Astrocyte (in vitro differentiated cells and primary cell): ENCODE data around the gene ATP6V1B1.

Experiments used
- EZH2 ChIP-seq: IDR thresholded peaks from 2 replicates; pipeline ENCODE4 v1.6.1; 2012; ENCODE audit warnings: mild to moderate bottlenecking, low read length, inconsistent platforms; ENCODE audit not compliant: insufficient read depth
- TF ChIP-seq, protein P1 (sequence below): IDR thresholded peaks from 2 replicates; pipeline ENCODE4 v1.5.1; 2011; ENCODE audit warnings: low read depth, mild to moderate bottlenecking, inconsistent platforms, low read length, moderate library complexity; ENCODE audit not compliant: insufficient read depth

DNA sequence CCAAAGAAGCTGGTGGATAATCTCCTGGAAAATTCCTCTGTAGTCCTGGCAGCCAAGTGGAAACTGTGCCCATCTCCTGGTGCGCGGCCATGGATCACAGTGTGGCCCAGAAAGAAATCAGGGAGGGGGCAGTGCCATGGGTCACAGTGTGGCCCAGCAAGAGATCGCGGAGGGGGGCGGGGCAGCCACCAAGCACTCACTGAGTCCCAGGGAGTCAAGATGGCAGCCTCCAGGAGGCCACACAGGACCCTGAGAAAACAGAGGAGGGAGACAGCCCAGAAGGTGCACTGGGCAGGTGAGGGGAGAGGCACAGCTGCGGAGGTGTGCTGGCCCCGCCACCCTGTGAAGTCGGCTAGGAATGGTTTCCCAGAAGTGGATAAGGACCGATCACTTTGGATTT, 8.1 kb upstream of the ATP6V1B1 start:
- TF ChIP-seq, protein P1, sequence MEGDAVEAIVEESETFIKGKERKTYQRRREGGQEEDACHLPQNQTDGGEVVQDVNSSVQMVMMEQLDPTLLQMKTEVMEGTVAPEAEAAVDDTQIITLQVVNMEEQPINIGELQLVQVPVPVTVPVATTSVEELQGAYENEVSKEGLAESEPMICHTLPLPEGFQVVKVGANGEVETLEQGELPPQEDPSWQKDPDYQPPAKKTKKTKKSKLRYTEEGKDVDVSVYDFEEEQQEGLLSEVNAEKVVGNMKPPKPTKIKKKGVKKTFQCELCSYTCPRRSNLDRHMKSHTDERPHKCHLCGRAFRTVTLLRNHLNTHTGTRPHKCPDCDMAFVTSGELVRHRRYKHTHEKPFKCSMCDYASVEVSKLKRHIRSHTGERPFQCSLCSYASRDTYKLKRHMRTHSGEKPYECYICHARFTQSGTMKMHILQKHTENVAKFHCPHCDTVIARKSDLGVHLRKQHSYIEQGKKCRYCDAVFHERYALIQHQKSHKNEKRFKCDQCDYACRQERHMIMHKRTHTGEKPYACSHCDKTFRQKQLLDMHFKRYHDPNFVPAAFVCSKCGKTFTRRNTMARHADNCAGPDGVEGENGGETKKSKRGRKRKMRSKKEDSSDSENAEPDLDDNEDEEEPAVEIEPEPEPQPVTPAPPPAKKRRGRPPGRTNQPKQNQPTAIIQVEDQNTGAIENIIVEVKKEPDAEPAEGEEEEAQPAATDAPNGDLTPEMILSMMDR = no peak
- no peak for TF ChIP-seq EZH2
